NCI-H1105 treated with DMSO at 0.1 percent for 48 hours (cell line): ENCODE data around the gene ACAD11.

Experiments used
- DNase-seq: peaks from one replicate; lab custom pipeline; 2025; lab: John Stamatoyannopoulos, UW

Gene ACAD11

GRCh38 chr3:132555306-132556035, 104.1 kb downstream of the ACAD11 start:
- no peak for DNase-seq

- peak; percentile 55 for DNase-seq
These were observed 105.2 kb downstream of the ACAD11 start for GRCh38 chr3:132554437-132554836.

GRCh38 chr3:132553826-132554225, 105.8 kb downstream of the ACAD11 start:
- DNase-seq = no peak

GRCh38 chr3:132550579-132551305, 108.9 kb downstream of the ACAD11 start:
- no peak for DNase-seq

- DNase-seq = no peak
These were observed 109.6 kb downstream of the ACAD11 start for GRCh38 chr3:132549890-132550578.

- no peak for DNase-seq
These were observed 110.4 kb downstream of the ACAD11 start for GRCh38 chr3:132549169-132549568.

GRCh38 chr3:132545471-132545870, 114.1 kb downstream of the ACAD11 start:
- DNase-seq = no peak

GRCh38 chr3:132544130-132544529, 115.5 kb downstream of the ACAD11 start:
- DNase-seq = no peak

- no peak for DNase-seq
These were observed 116.4 kb downstream of the ACAD11 start for GRCh38 chr3:132543011-132543739.

- DNase-seq = no peak
These were observed 117.0 kb downstream of the ACAD11 start for GRCh38 chr3:132542577-132542976.

GRCh38 chr3:132539681-132540080, 119.9 kb downstream of the ACAD11 start:
- no peak for DNase-seq

- no peak for DNase-seq
These were observed 121.5 kb downstream of the ACAD11 start for GRCh38 chr3:132538072-132538471.

GRCh38 chr3:132537297-132537696, 122.3 kb downstream of the ACAD11 start:
- no peak for DNase-seq

GRCh38 chr3:132536442-132537153, 123.0 kb downstream of the ACAD11 start:
- DNase-seq = no peak

GRCh38 chr3:132535575-132536441, 123.8 kb downstream of the ACAD11 start:
- peak; percentile 65 for DNase-seq

GRCh38 chr3:132530624-132531023, 129.0 kb downstream of the ACAD11 start:
- no peak for DNase-seq

- DNase-seq = no peak
These were observed 137.3 kb downstream of the ACAD11 start for GRCh38 chr3:132522353-132522752.

GRCh38 chr3:132521901-132522300, 137.7 kb downstream of the ACAD11 start:
- no peak for DNase-seq

- no peak for DNase-seq
These were observed 139.7 kb downstream of the ACAD11 start for GRCh38 chr3:132519914-132520313.

GRCh38 chr3:132517311-132517710, 142.3 kb downstream of the ACAD11 start:
- no peak for DNase-seq

GRCh38 chr3:132513057-132513456, 146.6 kb downstream of the ACAD11 start:
- no peak for DNase-seq
